Mesodermal cell (in vitro differentiated cells): ENCODE measurements around the gene TAC3.
"Not testable (repeated sequence)": the region's sequence is repeated elsewhere in the genome, so short reads cannot be mapped to it uniquely, and the experiment has no call there.

Experiments used
- H3K27ac ChIP-seq: 2 replicates; pipeline ENCODE4 v1.7.0; 2013; ENCODE audit warnings: mild to moderate bottlenecking, low read depth, low read length, moderate library complexity; ENCODE audit not compliant: severe bottlenecking
- H3K36me3 ChIP-seq: 2 replicates; pipeline ENCODE4 v1.7.1; 2013; ENCODE audit warnings: mild to moderate bottlenecking, low read length, moderate library complexity; ENCODE audit not compliant: control insufficient read depth, insufficient read depth
- H3K4me1 ChIP-seq: one replicate; pipeline ENCODE4 v1.7.1; 2013; ENCODE audit warnings: mild to moderate bottlenecking, low read length; ENCODE audit not compliant: insufficient read depth, control insufficient read depth, poor library complexity, severe bottlenecking
- H3K4me3 ChIP-seq: 2 replicates; pipeline ENCODE4 v1.7.0; 2013; ENCODE audit warnings: low read length, control low read depth, mild to moderate bottlenecking; ENCODE audit not compliant: insufficient read depth, poor library complexity, severe bottlenecking; ENCODE audit errors: extremely low read depth
- H3K9me3 ChIP-seq: 2 replicates; pipeline ENCODE4 v1.7.1; 2013; ENCODE audit warnings: mild to moderate bottlenecking, low read length, moderate library complexity; ENCODE audit not compliant: control insufficient read depth
- WGBS, 2 experiments: methylation state at CpG; one replicate each; pipeline ENCODE4 v1.1.5; 2013; ENCODE audit warnings: missing lambda C conversion rate in 2 of 2; ENCODE audit not compliant: insufficient coverage in 2 of 2; 5-methylcytosine and 5-hydroxymethylcytosine counted together

Gene TAC3

GRCh38 chr12:57018353-57018752 is 2.0 kb upstream of the TAC3 start:
- H3K4me3 ChIP-seq, H3K36me3 ChIP-seq, H3K4me1 ChIP-seq, H3K9me3 ChIP-seq, H3K27ac ChIP-seq: not testable (repeated sequence)
- WGBS, 2 experiments, result 100% methylated on average over 2 of the region's 5 CpGs

GRCh38 chr12:57012600-57013465 is 3.5 kb downstream of the TAC3 start:
- Histone ChIP-seq H3K4me1 (peaks cover 23% of the 10 kb centered on the region), H3K27ac (no peak overlapping the region)
- 85 to 93% methylated on average over 4 of the region's 7 CpGs for WGBS, 2 experiments

GRCh38 chr12:57011438-57012424 is 4.6 kb downstream of the TAC3 start:
- Histone ChIP-seq H3K27ac (no peak overlapping the region), H3K9me3 (no peaks in the 10 kb centered on the region), H3K4me3 (no peak overlapping the region), H3K4me1 (peaks cover 33% of the 10 kb centered on the region), H3K36me3 (no peaks in the 10 kb centered on the region)
- WGBS, 2 experiments, result 81 to 89% methylated on average over 5 to 7 of the region's 12 CpGs

More at GRCh38 chr12:57012600-57013465, 3.5 kb downstream of the TAC3 start:
- Histone ChIP-seq H3K9me3 (no peaks in the 10 kb centered on the region), H3K36me3 (no peaks in the 10 kb centered on the region), H3K4me3 (no peak overlapping the region)

GRCh38 chr12:57010627-57011247 is 5.6 kb downstream of the TAC3 start:
- no peaks in the 10 kb centered on the region for H3K36me3 ChIP-seq
- H3K27ac ChIP-seq, result no peak overlapping the region
- H3K4me1 ChIP-seq, result peaks cover 29% of the 10 kb centered on the region
- H3K9me3 ChIP-seq, result no peaks in the 10 kb centered on the region
- whole genome bisulfite sequencing, 2 experiments, result 74 to 100% methylated on average over 2 to 4 of the region's 4 CpGs
- H3K4me3 ChIP-seq, result no peak overlapping the region

- Histone ChIP-seq H3K9me3 (no peaks in the 10 kb centered on the region), H3K36me3 (no peaks in the 10 kb centered on the region), H3K4me1 (peaks cover 29% of the 10 kb centered on the region), H3K27ac (no peak overlapping the region), H3K4me3 (no peak overlapping the region)
- 100% methylated on average over 2 of the region's 5 CpGs for WGBS, 2 experiments
Measured at GRCh38 chr12:57009949-57010626, 6.2 kb downstream of the TAC3 start.

GRCh38 chr12:57008178-57008577 is 8.2 kb downstream of the TAC3 start:
- H3K27ac ChIP-seq, result peak overlapping the region; percentile 84
- H3K4me3 ChIP-seq, result no peak overlapping the region
- peaks cover 18% of the 10 kb centered on the region for H3K36me3 ChIP-seq
- H3K9me3 ChIP-seq, result no peaks in the 10 kb centered on the region
- peaks cover 29% of the 10 kb centered on the region for H3K4me1 ChIP-seq

- Histone ChIP-seq H3K36me3 (peaks cover 30% of the 10 kb centered on the region), H3K4me1 (peaks cover 36% of the 10 kb centered on the region), H3K9me3 (no peaks in the 10 kb centered on the region), H3K4me3 (no peak overlapping the region), H3K27ac (no peak overlapping the region)
- WGBS, 2 experiments, result 79 to 86% methylated on average over 6 to 8 of the region's 10 CpGs
Measured at GRCh38 chr12:57006809-57007475, 9.4 kb downstream of the TAC3 start.

GRCh38 chr12:57005980-57006808 is 10.1 kb downstream of the TAC3 start, which contains the start of gene ZBTB39:
TSS of gene ZBTB39 (minus strand) at chr12:57006546. CDS start at chr12:57004917, 1,629 bp downstream.
- H3K36me3 ChIP-seq, result peaks cover 38% of the 10 kb centered on the region
- no peaks in the 10 kb centered on the region for H3K9me3 ChIP-seq
- peak within 1 kb of the TSS; percentile 98 for H3K4me3 ChIP-seq
- H3K27ac ChIP-seq, result no peak within 1 kb of the TSS
- peaks cover 37% of the 10 kb centered on the region for H3K4me1 ChIP-seq
- WGBS, 2 experiments, result 0 to 1% methylated on average over 41 to 54 of the region's 94 CpGs

- H3K36me3 ChIP-seq, result peaks cover 53% of the 10 kb centered on the region
- no peak overlapping the region for H3K27ac ChIP-seq
- no peak overlapping the region for H3K4me3 ChIP-seq
- H3K4me1 ChIP-seq, result peaks cover 37% of the 10 kb centered on the region
- no peaks in the 10 kb centered on the region for H3K9me3 ChIP-seq
- 96 to 97% methylated on average over 5 to 6 of the region's 6 CpGs for WGBS, 2 experiments
Measured at GRCh38 chr12:57004651-57005050, 11.7 kb downstream of the TAC3 start.
